Neural cell (in vitro differentiated cells): Measurements from ENCODE around the gene EEF1B2. TPM values are rescaled to one million over a fixed set of nuclear protein-coding genes. Genes with fewer than 3 reads are reported as not detected.
"Not testable (repeated sequence)": the region's sequence is repeated elsewhere in the genome, so short reads cannot be mapped to it uniquely, and the experiment has no call there.

Source experiments
- H2AFZ ChIP-seq: fragments of 200-600, 300-800 bp; sonication (generic), shearing (Covaris generic); 2 replicates; pipeline ENCODE4 v1.6.0; 2014; ENCODE audit warnings: low read depth, mild to moderate bottlenecking, antibody characterized with exemption, low read length, moderate library complexity
- H3F3A ChIP-seq: fragments of 200-600 bp; shearing (Covaris generic); 2 replicates; pipeline ENCODE4 v1.6.1; 2016; ENCODE audit warnings: mild to moderate bottlenecking, moderate library complexity, mixed read lengths, antibody characterized with exemption, low read length; ENCODE audit not compliant: insufficient read depth, poor library complexity, severe bottlenecking
- H3K27ac ChIP-seq: fragments of 200-600, 300-800 bp; sonication (generic), shearing (Covaris generic); 2 replicates; pipeline ENCODE4 v1.5.1; 2014; ENCODE audit warnings: mild to moderate bottlenecking, low read length, moderate library complexity
- H3K27me3 ChIP-seq: fragments of 300-800, 200-600 bp; sonication (generic), shearing (Covaris generic); 2 replicates; pipeline ENCODE4 v1.6.0; 2014; ENCODE audit warnings: mild to moderate bottlenecking, low read depth, low read length, moderate library complexity; ENCODE audit not compliant: insufficient read depth
- H3K36me3 ChIP-seq: fragments of 300-800, 200-600 bp; sonication (generic), shearing (Covaris generic); 2 replicates; pipeline ENCODE4 v1.5.1; 2014; ENCODE audit warnings: mild to moderate bottlenecking, antibody characterized with exemption, low read length, moderate library complexity; ENCODE audit not compliant: insufficient read depth
- H3K4me2 ChIP-seq: fragments of 300-800, 200-600 bp; sonication (generic), shearing (Covaris generic); 2 replicates; pipeline ENCODE4 v1.6.0; 2014; ENCODE audit warnings: mild to moderate bottlenecking, low read length
- H3K4me3 ChIP-seq: fragments of 300-800, 200-600 bp; sonication (generic), shearing (Covaris generic); 2 replicates; pipeline ENCODE4 v1.5.1; 2014; ENCODE audit warnings: mild to moderate bottlenecking, low read length, moderate library complexity
- H3K79me2 ChIP-seq: fragments of 200-600 bp; shearing (Covaris generic); replicated peaks from 2 replicates; pipeline ENCODE4 v1.6.0; 2014; ENCODE audit warnings: mild to moderate bottlenecking, low read length, moderate library complexity; ENCODE audit not compliant: insufficient read depth
- H3K9ac ChIP-seq: fragments of 300-800, 200-600 bp; sonication (generic), shearing (Covaris generic); 2 replicates; pipeline ENCODE4 v1.6.1; 2016; ENCODE audit warnings: mild to moderate bottlenecking, low read length, mixed read lengths
- H3K9me2 ChIP-seq: fragments of 200-600 bp; shearing (Covaris generic); 2 replicates; pipeline ENCODE4 v1.6.1; 2016; ENCODE audit warnings: mild to moderate bottlenecking, low read length, mixed read lengths; ENCODE audit not compliant: insufficient read depth
- H3K9me3 ChIP-seq: fragments of 200-600, 300-800 bp; sonication (generic), shearing (Covaris generic); 2 replicates; pipeline ENCODE4 v1.6.1; 2016; ENCODE audit warnings: mild to moderate bottlenecking, mixed run types, low read length, moderate library complexity, mixed read lengths
- H4K20me1 ChIP-seq: fragments of 200-600 bp; shearing (Covaris generic); 2 replicates; pipeline ENCODE4 v1.6.1; 2016; ENCODE audit warnings: mild to moderate bottlenecking, mixed run types; ENCODE audit not compliant: insufficient read depth
- EP300 ChIP-seq: fragments of 450-650 bp; conservative IDR thresholded peaks from 2 replicates; pipeline ENCODE4 v1.6.1; 2014; ENCODE audit warnings: antibody characterized with exemption, mild to moderate bottlenecking, moderate library complexity; ENCODE audit not compliant: poor library complexity, severe bottlenecking
- EZH2 ChIP-seq: fragments of 200-600, 300-800 bp; shearing (Covaris generic), sonication (generic); IDR thresholded peaks from 2 replicates; pipeline ENCODE4 v1.6.1; 2014; ENCODE audit warnings: antibody characterized with exemption, low read length, borderline replicate concordance, mild to moderate bottlenecking; ENCODE audit not compliant: insufficient read depth, poor library complexity, severe bottlenecking
- MXI1 ChIP-seq: fragments of 450-650 bp; conservative IDR thresholded peaks from 2 replicates; pipeline ENCODE4 v1.6.1; 2014; ENCODE audit warnings: antibody characterized with exemption, mild to moderate bottlenecking; ENCODE audit not compliant: poor library complexity, severe bottlenecking
- POLR2AphosphoS5 ChIP-seq: IDR thresholded peaks from 2 replicates; pipeline ENCODE4 v1.6.1; 2012
- RAD21 ChIP-seq: fragments of 450-650 bp; conservative IDR thresholded peaks from 2 replicates; pipeline ENCODE4 v1.6.1; 2014; ENCODE audit warnings: antibody characterized with exemption, mild to moderate bottlenecking, moderate library complexity
- SMC3 ChIP-seq: fragments of 450-650 bp; conservative IDR thresholded peaks from 2 replicates; pipeline ENCODE4 v1.6.1; 2014; ENCODE audit warnings: antibody characterized with exemption, mild to moderate bottlenecking, moderate library complexity; ENCODE audit not compliant: poor library complexity
- TAF1 ChIP-seq: IDR thresholded peaks from 2 replicates; pipeline ENCODE4 v1.6.1; 2012; ENCODE audit warnings: low read depth
- polyA plus RNA-seq: library from polyadenylated mRNA; depleted of rRNA; stranded (reverse); fragments of >200 nt; gene quantifications from 2 replicates; pipeline ENCODE4 v1.2.3, GENCODE V29; 2014
- TF ChIP-seq, protein P1 (sequence below): IDR thresholded peaks from 2 replicates; pipeline ENCODE4 v1.6.1; 2012; ENCODE audit warnings: borderline replicate concordance
- TF ChIP-seq, protein P2 (sequence below): fragments of 450-650 bp; IDR thresholded peaks from 2 replicates; pipeline ENCODE4 v1.5.1; 2014; ENCODE audit warnings: antibody characterized with exemption, mild to moderate bottlenecking, moderate library complexity; ENCODE audit not compliant: poor library complexity, severe bottlenecking

EEF1B2 gene
- polyA plus RNA-seq, 1 donor from 2014 or later, result 551 TPM

DNA sequence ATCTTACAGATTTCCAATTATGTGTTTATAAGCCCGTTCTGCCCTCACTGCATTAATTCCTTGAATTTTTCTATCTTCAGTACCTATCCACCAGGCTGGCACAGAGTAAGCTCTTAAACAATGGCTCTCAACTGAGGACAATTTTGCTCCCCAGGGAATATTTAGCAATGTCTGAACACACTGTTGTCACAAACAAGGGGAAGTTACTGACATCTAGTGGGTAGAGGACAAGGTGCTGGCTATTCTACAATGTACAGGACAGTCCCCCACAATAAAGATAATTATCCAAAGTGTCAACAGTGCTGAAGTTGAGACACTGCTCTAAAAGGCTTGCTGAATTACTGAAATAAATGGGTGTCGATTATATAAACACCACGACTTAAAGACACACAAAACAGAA is 5.5 kb upstream of the EEF1B2 start:
- H3K4me3 ChIP-seq, result no peak overlapping the region
- H3K4me2 ChIP-seq, result no peak overlapping the region
- H3K79me2 ChIP-seq, result peaks cover 58% of the 10 kb centered on the region
- no peaks in the 10 kb centered on the region for H3K9me2 ChIP-seq
- no peak overlapping the region for H2AFZ ChIP-seq
- no peaks in the 10 kb centered on the region for H3K27me3 ChIP-seq
- no peaks in the 10 kb centered on the region for H4K20me1 ChIP-seq
- no peak overlapping the region for H3K27ac ChIP-seq
- no peaks in the 10 kb centered on the region for H3K36me3 ChIP-seq
- no peaks in the 10 kb centered on the region for H3K9me3 ChIP-seq
- TF ChIP-seq SMC3 (peak; percentile 17), EP300 (no peak)
- H3K9ac ChIP-seq, result no peak overlapping the region
- H3F3A ChIP-seq, result no peaks in the 10 kb centered on the region

DNA sequence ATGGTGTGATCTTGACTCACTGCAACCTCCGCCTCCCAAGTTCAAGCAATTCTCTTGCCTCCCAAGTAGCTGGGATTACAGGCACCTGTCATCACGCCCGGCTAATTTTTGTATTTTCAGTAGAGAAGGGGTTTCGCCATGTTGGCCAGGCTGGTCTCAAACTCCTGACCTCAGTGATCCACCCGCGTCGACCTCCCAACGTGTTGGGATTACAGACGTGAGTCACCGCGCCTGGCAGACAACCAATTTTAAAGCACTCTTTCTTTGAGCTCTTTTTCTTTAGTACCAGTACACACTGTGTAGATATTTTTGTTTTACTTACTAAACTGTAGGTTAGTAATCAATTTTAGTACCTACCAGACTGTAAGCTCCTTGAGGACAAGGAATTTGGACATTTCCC is 2.7 kb upstream of the EEF1B2 start:
- H3K9me2 ChIP-seq, H3F3A ChIP-seq, H3K9ac ChIP-seq, H2AFZ ChIP-seq, H3K9me3 ChIP-seq, H4K20me1 ChIP-seq, H3K27ac ChIP-seq, H3K4me2 ChIP-seq, H3K27me3 ChIP-seq, H3K36me3 ChIP-seq: not testable (repeated sequence)
- H3K4me3 ChIP-seq, result peak overlapping the region; percentile 78
- H3K79me2 ChIP-seq, result peaks cover 70% of the 10 kb centered on the region

DNA sequence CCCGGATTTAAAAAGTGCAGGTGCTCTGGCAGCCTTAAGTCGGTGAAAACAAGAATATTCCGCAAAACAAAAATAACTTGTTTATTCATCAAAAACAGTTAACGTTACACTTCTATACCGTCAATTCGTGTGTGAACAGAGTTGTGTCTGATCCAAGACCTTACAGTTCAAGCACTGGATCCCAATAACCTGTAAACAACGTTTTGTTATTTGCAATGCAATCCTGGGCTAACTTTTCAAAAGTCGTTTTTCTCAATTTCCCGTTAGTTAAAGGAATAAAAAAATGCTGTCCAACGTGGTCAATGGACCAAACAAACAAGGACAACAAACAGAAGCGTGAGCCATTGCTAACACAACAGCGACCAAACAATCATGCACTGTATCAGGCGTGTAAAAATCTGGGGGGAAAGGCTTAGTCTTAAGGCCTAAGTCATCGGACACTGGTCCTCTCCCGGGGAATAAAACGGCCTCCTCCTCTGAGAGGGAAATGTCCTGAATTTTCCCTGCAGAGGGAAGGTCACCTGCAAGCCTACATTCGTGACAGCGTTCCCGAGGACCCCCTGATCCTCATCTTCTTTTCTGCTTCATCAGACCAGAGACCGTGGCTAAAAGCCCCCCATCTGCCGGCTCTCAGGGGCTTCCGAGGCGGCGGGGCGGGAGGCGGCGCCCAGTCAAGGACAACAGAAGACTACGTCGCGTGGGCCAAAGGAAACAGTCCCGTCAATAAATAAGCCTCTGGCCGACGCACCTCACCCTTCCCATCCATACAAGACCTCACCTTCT is 941 bp upstream of the EEF1B2 start:
- H3K79me2 ChIP-seq, result peaks cover 56% of the 10 kb centered on the region
- peak overlapping the region; percentile 94 for H3K27ac ChIP-seq
- peak overlapping the region; percentile 78 for H3K4me3 ChIP-seq
- peak overlapping the region; percentile 98 for H3K4me2 ChIP-seq
- peak overlapping the region; percentile 88 for H2AFZ ChIP-seq
- no peaks in the 10 kb centered on the region for H4K20me1 ChIP-seq
- TF ChIP-seq TAF1 (no peak), RAD21 (no peak), MXI1 (no peak), EP300 (no peak), EZH2 (no peak), SMC3 (no peak), POLR2AphosphoS5 (no peak)
- TF ChIP-seq, protein P1, sequence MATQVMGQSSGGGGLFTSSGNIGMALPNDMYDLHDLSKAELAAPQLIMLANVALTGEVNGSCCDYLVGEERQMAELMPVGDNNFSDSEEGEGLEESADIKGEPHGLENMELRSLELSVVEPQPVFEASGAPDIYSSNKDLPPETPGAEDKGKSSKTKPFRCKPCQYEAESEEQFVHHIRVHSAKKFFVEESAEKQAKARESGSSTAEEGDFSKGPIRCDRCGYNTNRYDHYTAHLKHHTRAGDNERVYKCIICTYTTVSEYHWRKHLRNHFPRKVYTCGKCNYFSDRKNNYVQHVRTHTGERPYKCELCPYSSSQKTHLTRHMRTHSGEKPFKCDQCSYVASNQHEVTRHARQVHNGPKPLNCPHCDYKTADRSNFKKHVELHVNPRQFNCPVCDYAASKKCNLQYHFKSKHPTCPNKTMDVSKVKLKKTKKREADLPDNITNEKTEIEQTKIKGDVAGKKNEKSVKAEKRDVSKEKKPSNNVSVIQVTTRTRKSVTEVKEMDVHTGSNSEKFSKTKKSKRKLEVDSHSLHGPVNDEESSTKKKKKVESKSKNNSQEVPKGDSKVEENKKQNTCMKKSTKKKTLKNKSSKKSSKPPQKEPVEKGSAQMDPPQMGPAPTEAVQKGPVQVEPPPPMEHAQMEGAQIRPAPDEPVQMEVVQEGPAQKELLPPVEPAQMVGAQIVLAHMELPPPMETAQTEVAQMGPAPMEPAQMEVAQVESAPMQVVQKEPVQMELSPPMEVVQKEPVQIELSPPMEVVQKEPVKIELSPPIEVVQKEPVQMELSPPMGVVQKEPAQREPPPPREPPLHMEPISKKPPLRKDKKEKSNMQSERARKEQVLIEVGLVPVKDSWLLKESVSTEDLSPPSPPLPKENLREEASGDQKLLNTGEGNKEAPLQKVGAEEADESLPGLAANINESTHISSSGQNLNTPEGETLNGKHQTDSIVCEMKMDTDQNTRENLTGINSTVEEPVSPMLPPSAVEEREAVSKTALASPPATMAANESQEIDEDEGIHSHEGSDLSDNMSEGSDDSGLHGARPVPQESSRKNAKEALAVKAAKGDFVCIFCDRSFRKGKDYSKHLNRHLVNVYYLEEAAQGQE, result no peak
- TF ChIP-seq, protein P2, sequence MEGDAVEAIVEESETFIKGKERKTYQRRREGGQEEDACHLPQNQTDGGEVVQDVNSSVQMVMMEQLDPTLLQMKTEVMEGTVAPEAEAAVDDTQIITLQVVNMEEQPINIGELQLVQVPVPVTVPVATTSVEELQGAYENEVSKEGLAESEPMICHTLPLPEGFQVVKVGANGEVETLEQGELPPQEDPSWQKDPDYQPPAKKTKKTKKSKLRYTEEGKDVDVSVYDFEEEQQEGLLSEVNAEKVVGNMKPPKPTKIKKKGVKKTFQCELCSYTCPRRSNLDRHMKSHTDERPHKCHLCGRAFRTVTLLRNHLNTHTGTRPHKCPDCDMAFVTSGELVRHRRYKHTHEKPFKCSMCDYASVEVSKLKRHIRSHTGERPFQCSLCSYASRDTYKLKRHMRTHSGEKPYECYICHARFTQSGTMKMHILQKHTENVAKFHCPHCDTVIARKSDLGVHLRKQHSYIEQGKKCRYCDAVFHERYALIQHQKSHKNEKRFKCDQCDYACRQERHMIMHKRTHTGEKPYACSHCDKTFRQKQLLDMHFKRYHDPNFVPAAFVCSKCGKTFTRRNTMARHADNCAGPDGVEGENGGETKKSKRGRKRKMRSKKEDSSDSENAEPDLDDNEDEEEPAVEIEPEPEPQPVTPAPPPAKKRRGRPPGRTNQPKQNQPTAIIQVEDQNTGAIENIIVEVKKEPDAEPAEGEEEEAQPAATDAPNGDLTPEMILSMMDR, result no peak
- no peaks in the 10 kb centered on the region for H3F3A ChIP-seq
- no peaks in the 10 kb centered on the region for H3K9me3 ChIP-seq
- peak overlapping the region; percentile 94 for H3K9ac ChIP-seq
- peaks cover 4% of the 10 kb centered on the region for H3K36me3 ChIP-seq
- H3K9me2 ChIP-seq, result no peaks in the 10 kb centered on the region
- no peaks in the 10 kb centered on the region for H3K27me3 ChIP-seq
